Spinal cord (tissue), 10 donors: Measurements from ENCODE around the gene GRAMD2B. TPM values are rescaled to one million over a fixed set of nuclear protein-coding genes. Genes with fewer than 3 reads are reported as not detected.
A peak's percentile ranks its signal among the peaks of the same experiment; 100 is the strongest.
"Not testable (repeated sequence)": the region's sequence is repeated elsewhere in the genome, so short reads cannot be mapped to it uniquely, and the experiment has no call there.

Experiments
- DNase-seq, 6 donors: peaks; one replicate each; pipeline versions ENCODE4 v3.0.0 to v3.0.0-alpha.2; 2013 to 2015; ENCODE audit warnings: low spot score in 6 of 6, low read depth in 4 of 6
- H3K27ac ChIP-seq: one replicate; pipeline ENCODE4 v1.5.1; 2013; ENCODE audit warnings: low read depth, low read length, control low read depth
- H3K27me3 ChIP-seq: one replicate; pipeline ENCODE4 v1.6.1; 2013; ENCODE audit warnings: low read length; ENCODE audit not compliant: control insufficient read depth, insufficient read depth
- H3K36me3 ChIP-seq: one replicate; pipeline ENCODE4 v1.6.1; 2013; ENCODE audit warnings: low read length; ENCODE audit not compliant: control insufficient read depth, insufficient read depth
- H3K4me1 ChIP-seq: one replicate; pipeline ENCODE4 v1.6.1; 2013; ENCODE audit warnings: low read length; ENCODE audit not compliant: control insufficient read depth, insufficient read depth
- H3K4me3 ChIP-seq: one replicate; pipeline ENCODE4 v1.5.1; 2013; ENCODE audit warnings: low read depth, low read length, control low read depth
- H3K9me3 ChIP-seq: one replicate; pipeline ENCODE4 v1.6.1; 2013; ENCODE audit warnings: low read length; ENCODE audit not compliant: control insufficient read depth, insufficient read depth
- WGBS: methylation state at CpG from one replicate; pipeline ENCODE4 v1.1.5; 2013; ENCODE audit warnings: missing lambda C conversion rate; ENCODE audit not compliant: insufficient coverage; 5-methylcytosine and 5-hydroxymethylcytosine counted together
- long read RNA-seq, 4 donors: transcript quantifications; one replicate each; lab custom pipeline, GENCODE V29; 2026
- polyA plus RNA-seq, 2 donors: library from polyadenylated mRNA; unstranded; fragments of 120-200 nt; gene quantifications; one replicate each; pipeline ENCODE4 v1.2.1, GENCODE V29; 2013; ENCODE audit not compliant: insufficient read length in 2 of 2
- total RNA-seq, 2 donors: library from RNA; depleted of rRNA in 1 of 2; stranded (reverse); fragments of 120-200 nt in 1 of 2; fragments of >200 nt in 1 of 2; gene quantifications; one replicate each; pipeline versions ENCODE4 v1.2.3 to v1.2.4, GENCODE V29; 2013 to 2014
- donor health status: healthy.

The GRAMD2B gene
- 10 to 100 TPM; 59.9 to 65.2 TPM for total RNA-seq
- 10 to 100 TPM; 39.6 to 40.9 TPM for polyA plus RNA-seq
- long read RNA-seq, donor 1, partial matches to known transcripts: 0 of 4 reads
- long read RNA-seq, donor 1, other reads (novel, unspliced or antisense): 0 of 4 reads
- long read RNA-seq, donor 2, partial matches to known transcripts: 0 of 2 reads
- long read RNA-seq, donor 2, other reads (novel, unspliced or antisense): 0 of 2 reads
- long read RNA-seq, donor 3, partial matches to known transcripts: 0 of 1 reads
- long read RNA-seq, donor 3, other reads (novel, unspliced or antisense): 0 of 1 reads
- long read RNA-seq, donor 4, partial matches to known transcripts: 0 of 4 reads
- long read RNA-seq, donor 4, other reads (novel, unspliced or antisense): 0 of 4 reads

- H3K27ac ChIP-seq: peak within 1 kb of the TSS; percentile 96
- WGBS: 1% methylated on average over 38 of the region's 44 CpGs
- DNase-seq: peak; percentile 53 to 91 (median 66)
- H3K9me3 ChIP-seq: no peaks in the 10 kb centered on the region
- H3K27me3 ChIP-seq: no peaks in the 10 kb centered on the region
- peak within 1 kb of the TSS; percentile 64 for H3K4me3 ChIP-seq
- peaks cover 4% of the 10 kb centered on the region for H3K4me1 ChIP-seq
- no peaks in the 10 kb centered on the region for H3K36me3 ChIP-seq
Observed at GRCh38 chr5:126422994-126423788, at the start of gene GRAMD2B. TSS of gene GRAMD2B (plus strand) at chr5:126423409. CDS start at chr5:126423607, 198 bp downstream.

GRCh38 chr5:126374109-126374416 lies 49.1 kb upstream of the GRAMD2B start:
- H3K9me3 ChIP-seq: no peaks in the 10 kb centered on the region
- no peaks in the 10 kb centered on the region for H3K27me3 ChIP-seq
- H3K4me3 ChIP-seq: no peak overlapping the region
- no peak for DNase-seq
- H3K4me1 ChIP-seq: no peaks in the 10 kb centered on the region
- no CpG with 5 or more reads among the region's 1 CpG for WGBS
- H3K36me3 ChIP-seq: no peaks in the 10 kb centered on the region
- no peak overlapping the region for H3K27ac ChIP-seq

- peak in 1 of 6 donors; percentile 38 for DNase-seq
- Histone ChIP-seq H3K4me3 (no peak overlapping the region), H3K27me3 (no peaks in the 10 kb centered on the region), H3K27ac (no peak overlapping the region), H3K4me1 (no peaks in the 10 kb centered on the region), H3K9me3 (peaks cover 2% of the 10 kb centered on the region), H3K36me3 (no peaks in the 10 kb centered on the region)
- 56% methylated on average over 1 of the region's 1 CpG for WGBS
Observed at GRCh38 chr5:126376443-126376842, 46.8 kb upstream of the GRAMD2B start.

GRCh38 chr5:126377424-126377823 lies 45.8 kb upstream of the GRAMD2B start:
- Histone ChIP-seq H3K36me3 (no peaks in the 10 kb centered on the region), H3K9me3 (peaks cover 5% of the 10 kb centered on the region), H3K27me3 (no peaks in the 10 kb centered on the region), H3K27ac (no peak overlapping the region), H3K4me1 (no peaks in the 10 kb centered on the region), H3K4me3 (no peak overlapping the region)
- WGBS: no CpG with 5 or more reads among the region's 2 CpGs
- DNase-seq: no peak

- no CpG with 5 or more reads among the region's 2 CpGs for WGBS
- H3K36me3 ChIP-seq, H3K9me3 ChIP-seq, H3K4me3 ChIP-seq, DNase-seq, H3K27ac ChIP-seq, H3K4me1 ChIP-seq, H3K27me3 ChIP-seq: not testable (repeated sequence)
Observed at GRCh38 chr5:126380316-126380715, 42.9 kb upstream of the GRAMD2B start.

GRCh38 chr5:126383246-126383645 lies 40.0 kb upstream of the GRAMD2B start:
- Histone ChIP-seq H3K9me3 (peaks cover 5% of the 10 kb centered on the region), H3K36me3 (no peaks in the 10 kb centered on the region), H3K27ac (no peak overlapping the region), H3K4me1 (no peaks in the 10 kb centered on the region), H3K27me3 (no peaks in the 10 kb centered on the region), H3K4me3 (no peak overlapping the region)
- peak in 1 of 6 donors; percentile 23 for DNase-seq

GRCh38 chr5:126383776-126384175 lies 39.4 kb upstream of the GRAMD2B start:
- no peak overlapping the region for H3K27ac ChIP-seq
- DNase-seq: no peak
- peaks cover 5% of the 10 kb centered on the region for H3K9me3 ChIP-seq
- H3K4me1 ChIP-seq: no peaks in the 10 kb centered on the region
- H3K4me3 ChIP-seq: no peak overlapping the region
- no peaks in the 10 kb centered on the region for H3K27me3 ChIP-seq
- WGBS: no CpG with 5 or more reads among the region's 3 CpGs
- no peaks in the 10 kb centered on the region for H3K36me3 ChIP-seq

- Histone ChIP-seq H3K27me3 (no peaks in the 10 kb centered on the region), H3K27ac (no peak overlapping the region), H3K9me3 (peaks cover 5% of the 10 kb centered on the region), H3K4me3 (no peak overlapping the region), H3K4me1 (no peaks in the 10 kb centered on the region), H3K36me3 (no peaks in the 10 kb centered on the region)
- WGBS: 92% methylated on average over 2 of the region's 3 CpGs
- no peak for DNase-seq
Observed at GRCh38 chr5:126384985-126385384, 38.2 kb upstream of the GRAMD2B start.

- Histone ChIP-seq H3K36me3 (no peaks in the 10 kb centered on the region), H3K27me3 (no peaks in the 10 kb centered on the region), H3K9me3 (peaks cover 5% of the 10 kb centered on the region), H3K4me3 (no peak overlapping the region), H3K4me1 (no peaks in the 10 kb centered on the region), H3K27ac (no peak overlapping the region)
- WGBS: 43% methylated on average over 1 of the region's 6 CpGs
- peak in 1 of 6 donors; percentile 62 for DNase-seq
Observed at GRCh38 chr5:126385524-126386502, 37.4 kb upstream of the GRAMD2B start.
